WTC11 (cell line): Measurements from ENCODE around the gene KCNJ6. TPM values are rescaled to one million over a fixed set of nuclear protein-coding genes. Genes with fewer than 3 reads are reported as not detected.

ENCODE experiments used
- ATAC-seq: fragments of 200-7000 bp; cut with Tn5 transposase; 2 replicates; pipeline ENCODE4 v1.10.0; 2021; ENCODE audit warnings: mild to moderate bottlenecking, moderate library complexity
- CTCF ChIA-PET: fragments of 300-600 bp; sonication (Branson Sonifier 250); formaldehyde crosslinking; loops from one replicate; lab custom pipeline; 2021; ENCODE audit warnings: antibody characterized with exemption; lab: Charles Lee
- POLR2A ChIA-PET: fragments of 350-600 bp; sonication (Branson Sonifier 250); formaldehyde crosslinking; loops from one replicate; lab custom pipeline; 2021; ENCODE audit warnings: antibody characterized with exemption; lab: Charles Lee
- DNase-seq: peaks from one replicate; pipeline ENCODE4 v3.0.0; 2021; ENCODE audit warnings: low spot score
- H3K27ac Mint-ChIP-seq: 2 replicates; pipeline ENCODE4 v1.8.0; 2021; ENCODE audit warnings: mixed read lengths
- H3K27me3 Mint-ChIP-seq: 2 replicates; pipeline ENCODE4 v1.8.0; 2021; ENCODE audit warnings: low read depth, mild to moderate bottlenecking, moderate library complexity, mixed read lengths
- H3K36me3 Mint-ChIP-seq: 2 replicates; pipeline ENCODE4 v1.8.0; 2021; ENCODE audit warnings: mixed read lengths
- H3K4me1 Mint-ChIP-seq: 2 replicates; pipeline ENCODE4 v1.8.0; 2022; ENCODE audit warnings: mixed read lengths
- H3K4me3 Mint-ChIP-seq: 2 replicates; pipeline ENCODE4 v1.8.0; 2021; ENCODE audit warnings: mild to moderate bottlenecking, moderate library complexity, mixed read lengths
- H3K9me3 Mint-ChIP-seq: 2 replicates; pipeline ENCODE4 v1.8.0; 2021; ENCODE audit warnings: mixed read lengths
- ATF6 ChIP-seq: sonication (generic); formaldehyde crosslinking; IDR thresholded peaks from 2 replicates; pipeline ENCODE4 v1.8.1; 2023; ENCODE audit warnings: mild to moderate bottlenecking, missing genetic modification reagents
- ELF4 ChIP-seq: sonication (generic); formaldehyde crosslinking; IDR thresholded peaks from 2 replicates; pipeline ENCODE4 v1.8.1; 2022; ENCODE audit warnings: low read depth, mild to moderate bottlenecking, moderate library complexity, missing genetic modification reagents
- FOXP1 ChIP-seq: sonication (generic); formaldehyde crosslinking; IDR thresholded peaks from 2 replicates; pipeline ENCODE4 v1.8.0; 2022; ENCODE audit warnings: missing genetic modification reagents, mild to moderate bottlenecking, moderate library complexity, borderline replicate concordance
- GRHL2 ChIP-seq: fragments of 250-450 bp; sonication (Bioruptor Pico); IDR thresholded peaks from 2 replicates; pipeline ENCODE4 v1.8.0; 2022; ENCODE audit warnings: mild to moderate bottlenecking, moderate library complexity; ENCODE audit not compliant: insufficient replicate concordance, severe bottlenecking
- GTF2I ChIP-seq: fragments of 250-450 bp; sonication (Bioruptor Pico); conservative IDR thresholded peaks from 2 replicates; pipeline ENCODE4 v1.4.0; 2021; ENCODE audit warnings: mild to moderate bottlenecking
- IRF2 ChIP-seq: sonication (generic); formaldehyde crosslinking; IDR thresholded peaks from 2 replicates; pipeline ENCODE4 v1.8.0; 2022; ENCODE audit warnings: low read depth, missing genetic modification reagents, borderline replicate concordance
- MYBL2 ChIP-seq: sonication (generic); formaldehyde crosslinking; IDR thresholded peaks from 2 replicates; pipeline ENCODE4 v1.8.1; 2023; ENCODE audit warnings: mild to moderate bottlenecking, moderate library complexity, missing genetic modification reagents
- OVOL2 ChIP-seq: fragments of 250-450 bp; sonication (Bioruptor Pico); IDR thresholded peaks from 2 replicates; pipeline ENCODE4 v1.9.0; 2021; ENCODE audit warnings: mild to moderate bottlenecking, borderline replicate concordance
- PRDM15 ChIP-seq: sonication (generic); formaldehyde crosslinking; IDR thresholded peaks from 2 replicates; pipeline ENCODE4 v1.8.0; 2022; ENCODE audit warnings: missing genetic modification reagents
- RELA ChIP-seq: sonication (generic); formaldehyde crosslinking; IDR thresholded peaks from 2 replicates; pipeline ENCODE4 v1.8.1; 2022; ENCODE audit warnings: missing genetic modification reagents, mild to moderate bottlenecking, borderline replicate concordance
- TP53 ChIP-seq: sonication (generic); formaldehyde crosslinking; IDR thresholded peaks from 2 replicates; pipeline ENCODE4 v1.8.1; 2023; ENCODE audit warnings: mild to moderate bottlenecking, missing genetic modification reagents
- ZBTB21 ChIP-seq: sonication (generic); formaldehyde crosslinking; IDR thresholded peaks from 2 replicates; pipeline ENCODE4 v1.8.1; 2023; ENCODE audit warnings: mild to moderate bottlenecking, missing genetic modification reagents, borderline replicate concordance
- ZBTB43 ChIP-seq: sonication (generic); formaldehyde crosslinking; IDR thresholded peaks from 2 replicates; pipeline ENCODE4 v1.8.1; 2023; ENCODE audit warnings: mild to moderate bottlenecking, missing genetic modification reagents
- ZNF416 ChIP-seq: fragments of 250-450 bp; sonication (Bioruptor Pico); IDR thresholded peaks from 2 replicates; pipeline ENCODE4 v1.9.0; 2021; ENCODE audit warnings: mild to moderate bottlenecking, inconsistent platforms
- total RNA-seq: library from RNA; stranded (reverse); gene quantifications from 3 replicates; pipeline ENCODE4 v1.2.3, GENCODE V29; 2021
- TF ChIP-seq, protein P1 (sequence below): sonication (generic); formaldehyde crosslinking; IDR thresholded peaks from 2 replicates; pipeline ENCODE4 v1.8.0; 2023; ENCODE audit warnings: mild to moderate bottlenecking, missing genetic modification reagents

KCNJ6 gene
- total RNA-seq, 1 experiment from 2014 or later = 0.35 TPM

GRCh38 chr21:37848721-37849490 lies 67.4 kb downstream of the KCNJ6 start:
- ChIA-PET POLR2A (no interaction called here), CTCF (no interaction called here)

More at GRCh38 chr21:37848721-37849490, 67.4 kb downstream of the KCNJ6 start:
- no peak overlapping the region for H3K27ac Mint-ChIP-seq
- no peaks in the 10 kb centered on the region for H3K27me3 Mint-ChIP-seq
- TF ChIP-seq RELA (CRISPR knock-in tag) (no peak), ATF6 (no peak), ZNF416 (CRISPR knock-in tag) (no peak), GTF2I (CRISPR knock-in tag) (no peak), PRDM15 (CRISPR knock-in tag) (no peak), MYBL2 (no peak), FOXP1 (CRISPR knock-in tag) (no peak), ZBTB43 (CRISPR knock-in tag) (no peak), GRHL2 (no peak), OVOL2 (CRISPR knock-in tag) (no peak), IRF2 (CRISPR knock-in tag) (no peak), TP53 (no peak), ELF4 (CRISPR knock-in tag) (no peak), ZBTB21 (CRISPR knock-in tag) (no peak)
- TF ChIP-seq, protein P1, sequence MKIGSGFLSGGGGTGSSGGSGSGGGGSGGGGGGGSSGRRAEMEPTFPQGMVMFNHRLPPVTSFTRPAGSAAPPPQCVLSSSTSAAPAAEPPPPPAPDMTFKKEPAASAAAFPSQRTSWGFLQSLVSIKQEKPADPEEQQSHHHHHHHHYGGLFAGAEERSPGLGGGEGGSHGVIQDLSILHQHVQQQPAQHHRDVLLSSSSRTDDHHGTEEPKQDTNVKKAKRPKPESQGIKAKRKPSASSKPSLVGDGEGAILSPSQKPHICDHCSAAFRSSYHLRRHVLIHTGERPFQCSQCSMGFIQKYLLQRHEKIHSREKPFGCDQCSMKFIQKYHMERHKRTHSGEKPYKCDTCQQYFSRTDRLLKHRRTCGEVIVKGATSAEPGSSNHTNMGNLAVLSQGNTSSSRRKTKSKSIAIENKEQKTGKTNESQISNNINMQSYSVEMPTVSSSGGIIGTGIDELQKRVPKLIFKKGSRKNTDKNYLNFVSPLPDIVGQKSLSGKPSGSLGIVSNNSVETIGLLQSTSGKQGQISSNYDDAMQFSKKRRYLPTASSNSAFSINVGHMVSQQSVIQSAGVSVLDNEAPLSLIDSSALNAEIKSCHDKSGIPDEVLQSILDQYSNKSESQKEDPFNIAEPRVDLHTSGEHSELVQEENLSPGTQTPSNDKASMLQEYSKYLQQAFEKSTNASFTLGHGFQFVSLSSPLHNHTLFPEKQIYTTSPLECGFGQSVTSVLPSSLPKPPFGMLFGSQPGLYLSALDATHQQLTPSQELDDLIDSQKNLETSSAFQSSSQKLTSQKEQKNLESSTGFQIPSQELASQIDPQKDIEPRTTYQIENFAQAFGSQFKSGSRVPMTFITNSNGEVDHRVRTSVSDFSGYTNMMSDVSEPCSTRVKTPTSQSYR (CRISPR knock-in tag) = no peak
- peaks cover 31% of the 10 kb centered on the region for H3K9me3 Mint-ChIP-seq
- peaks cover 1% of the 10 kb centered on the region; the same call in 1 of the 2 replicates for H3K36me3 Mint-ChIP-seq
- DNase-seq (no peak), ATAC-seq (no peak)
- H3K4me1 Mint-ChIP-seq = peaks cover 26% of the 10 kb centered on the region
- no peak overlapping the region for H3K4me3 Mint-ChIP-seq
